NCI-H2227 treated with DMSO at 0.1 percent for 48 hours (cell line): ENCODE measurements around the gene CTNS.

Source experiments
- DNase-seq: peaks from one replicate; lab custom pipeline; 2025; lab: John Stamatoyannopoulos, UW

Gene CTNS

GRCh38 chr17:3636154-3636907, at the start of gene CTNS, which contains the start of gene SHPK:
TSS of gene CTNS (plus strand) at chr17:3636760. CDS start at chr17:3640207, 3,447 bp downstream.
TSS of gene SHPK (minus strand) at chr17:3636250. CDS start at chr17:3636219, 31 bp downstream.
- DNase-seq: peak; percentile 86

DNA sequence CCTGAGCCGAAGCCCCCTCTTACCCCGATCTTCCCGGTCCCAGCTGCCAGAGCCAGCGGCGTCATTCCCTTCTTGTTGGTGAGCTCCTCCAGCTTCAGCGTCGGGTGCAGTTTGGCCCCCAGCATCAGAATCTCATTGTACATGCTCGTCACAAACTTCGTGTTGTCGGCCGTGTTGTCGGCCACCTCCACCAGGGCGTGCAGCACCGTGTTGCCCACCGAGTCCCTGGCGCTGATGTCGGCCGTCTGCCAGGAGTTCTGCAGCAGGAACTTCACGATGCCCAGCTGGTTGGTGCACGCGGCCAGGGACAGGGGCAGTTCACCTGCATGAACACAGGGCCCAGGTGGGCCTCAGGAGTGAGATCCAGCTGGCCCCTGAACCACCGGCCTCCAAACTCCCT, 46.8 kb upstream of the CTNS start:
- DNase-seq: no peak

DNA sequence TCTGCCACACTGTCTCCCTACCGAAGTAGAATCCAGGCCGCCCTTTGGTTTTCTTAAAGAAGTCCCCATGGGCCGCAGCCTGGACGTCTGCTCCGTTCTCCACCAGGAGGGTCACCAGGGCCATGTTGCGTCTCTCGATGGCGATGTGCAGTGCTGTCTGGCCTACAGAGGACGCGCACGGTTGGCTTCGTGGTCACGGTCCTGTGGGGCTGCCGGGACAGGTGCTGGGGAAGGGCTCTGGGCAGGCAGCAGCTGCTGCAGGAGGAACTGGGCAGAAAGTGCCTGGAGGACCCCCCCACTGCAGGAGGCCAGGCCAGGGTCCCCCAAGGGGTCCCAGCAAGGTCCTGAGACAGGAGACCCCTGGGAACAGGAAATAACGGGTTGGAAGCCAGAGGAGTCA, 46.3 kb upstream of the CTNS start:
- DNase-seq: no peak

DNA sequence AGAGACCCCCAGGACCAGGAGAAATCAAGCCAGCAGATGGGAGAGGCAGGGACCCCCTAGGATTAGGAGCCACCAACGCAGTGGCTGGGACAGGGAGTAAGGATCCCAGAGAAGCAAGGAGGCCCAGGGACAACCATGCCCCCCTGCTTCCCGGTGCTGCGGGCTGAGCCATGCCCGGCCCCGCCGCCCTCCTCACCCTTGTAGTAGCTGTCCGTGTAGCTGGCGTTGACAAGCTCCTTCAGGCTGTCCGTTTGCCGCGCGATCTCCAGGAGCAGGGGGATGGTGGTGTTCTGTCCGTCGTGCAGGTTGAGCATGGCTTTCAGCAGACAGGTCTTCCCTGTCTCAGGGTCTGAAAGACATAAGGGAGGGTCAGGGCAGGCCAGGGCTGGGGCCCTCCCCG, 45.8 kb upstream of the CTNS start:
- DNase-seq: no peak

GRCh38 chr17:3592216-3592860, 44.2 kb upstream of the CTNS start:
- DNase-seq: no peak

GRCh38 chr17:3593384-3593783, 43.2 kb upstream of the CTNS start:
- DNase-seq: no peak

GRCh38 chr17:3594051-3594800, 42.3 kb upstream of the CTNS start:
- DNase-seq: no peak

- no peak for DNase-seq
These were observed 41.6 kb upstream of the CTNS start for GRCh38 chr17:3594976-3595375.

DNA sequence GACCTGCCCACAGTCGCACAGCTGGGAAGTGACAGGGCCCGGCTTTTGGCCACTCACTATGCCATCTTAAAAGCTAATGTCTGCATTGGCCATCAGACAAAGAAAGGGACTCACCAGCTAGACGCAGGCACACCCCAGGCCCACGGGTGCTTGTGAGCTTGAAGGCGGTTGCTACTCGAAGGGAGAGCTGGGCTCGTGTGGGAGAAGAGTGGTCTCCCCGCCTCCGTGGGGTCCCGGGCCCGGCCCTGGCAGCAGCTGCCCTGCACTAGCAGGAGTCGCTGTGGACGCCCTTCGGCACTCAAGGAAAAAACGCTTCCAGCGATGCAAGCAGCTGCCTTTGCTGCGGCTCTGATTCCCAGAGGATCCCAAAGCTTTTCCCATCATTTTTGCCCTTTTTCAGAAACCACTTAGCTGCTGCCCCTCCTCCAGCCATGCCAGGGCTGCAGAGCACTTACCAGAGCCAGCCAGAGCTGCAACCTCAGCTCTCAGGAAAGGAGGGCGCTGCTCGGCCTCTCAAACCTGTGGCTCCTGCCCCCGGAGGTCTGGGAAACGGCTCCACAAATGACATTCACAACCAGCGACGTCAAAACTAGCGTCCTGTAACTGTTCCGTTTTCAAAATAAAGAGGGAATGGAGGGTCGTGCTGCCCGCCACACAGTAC, 39.6 kb upstream of the CTNS start:
- no peak for DNase-seq

DNA sequence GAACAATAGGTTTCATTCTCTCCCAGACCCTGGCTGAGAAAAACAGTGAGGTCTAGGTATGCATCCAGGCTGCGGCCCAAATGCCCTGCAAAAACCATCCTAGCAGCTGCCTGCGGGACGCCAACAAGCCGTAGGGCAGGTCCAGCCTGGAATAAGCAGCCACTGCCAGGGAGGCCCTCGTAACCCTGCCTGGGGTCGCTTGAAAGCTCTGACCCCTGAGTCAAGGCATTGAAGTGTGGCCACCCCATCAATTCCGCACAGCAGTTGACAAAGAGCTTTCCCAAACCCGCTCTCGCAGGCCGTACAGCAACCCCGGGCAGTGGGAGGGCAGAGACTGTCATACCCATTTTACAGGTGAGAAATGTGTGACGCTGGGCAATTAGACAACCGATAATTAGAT, 38.5 kb upstream of the CTNS start:
- no peak for DNase-seq

DNA sequence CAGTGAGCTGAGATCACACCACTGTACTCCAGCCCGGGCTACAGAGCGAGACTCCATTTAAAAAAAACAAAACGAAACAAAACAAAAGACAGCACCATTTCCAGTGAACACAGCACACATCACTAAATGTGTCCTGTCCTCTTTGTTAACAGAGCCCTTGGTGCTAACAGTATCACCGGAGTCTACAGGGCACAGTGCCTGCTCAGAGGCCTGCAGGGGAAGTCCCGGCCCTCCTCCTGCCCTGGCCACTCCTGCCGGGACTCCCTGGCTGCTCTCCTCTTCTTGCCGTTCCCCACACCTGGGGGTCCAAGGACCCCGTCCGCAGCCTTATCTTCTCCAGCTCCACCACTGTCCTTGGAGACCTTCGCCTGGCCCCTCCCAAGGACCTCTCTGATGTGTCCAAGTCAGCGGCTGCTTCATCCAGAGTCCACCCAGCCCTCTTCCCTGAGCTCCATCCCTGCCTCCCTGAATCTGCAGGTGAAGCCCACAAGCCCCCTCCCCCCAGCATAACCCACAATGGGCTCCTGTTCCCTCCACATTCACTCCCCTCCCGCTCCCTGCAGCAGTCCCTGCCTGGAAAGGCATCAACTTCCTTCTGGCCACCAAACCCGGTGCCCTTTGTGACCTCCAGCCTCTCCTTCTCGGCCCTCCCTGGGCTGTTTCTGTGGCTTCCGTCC, 35.9 kb upstream of the CTNS start:
- DNase-seq: no peak

- DNase-seq: no peak
These were observed 34.1 kb upstream of the CTNS start for GRCh38 chr17:3602499-3602898.

DNA sequence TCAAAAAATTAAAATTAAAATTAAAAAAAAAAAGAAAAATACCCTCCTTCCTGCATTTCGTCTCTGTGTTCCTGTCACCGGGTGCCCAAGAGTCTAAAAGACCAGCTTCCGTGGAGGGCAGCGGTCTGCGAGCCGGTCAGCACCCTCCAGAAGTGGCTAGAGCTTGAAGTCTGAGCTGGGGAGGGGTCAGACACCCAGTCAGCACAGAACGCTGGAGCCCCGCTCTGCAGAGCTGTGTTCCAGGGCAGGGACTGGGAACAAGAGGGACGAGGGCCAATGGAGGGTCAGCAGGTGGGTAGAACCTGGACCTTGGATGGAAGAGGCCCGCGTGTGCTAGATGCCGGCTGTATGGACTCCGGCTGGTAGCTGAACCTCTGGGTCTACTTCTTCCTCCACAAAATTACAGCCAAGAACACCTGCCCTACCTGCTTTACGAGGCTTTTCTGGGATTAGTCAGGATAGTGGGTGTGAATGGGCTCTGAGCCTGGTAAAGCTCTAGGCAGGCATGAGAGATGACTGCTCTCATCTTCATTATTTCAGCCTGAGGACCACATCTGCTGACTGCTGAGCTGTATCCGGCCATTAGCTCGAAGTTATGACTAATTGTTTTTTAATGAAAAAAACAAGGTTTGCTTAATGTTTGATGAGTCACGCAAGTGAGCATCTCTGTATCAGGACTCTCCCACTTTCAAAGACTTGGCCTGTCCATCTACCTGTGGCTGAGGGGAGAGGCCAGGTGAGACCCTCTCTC, 33.3 kb upstream of the CTNS start:
- DNase-seq: no peak

- no peak for DNase-seq
These were observed 32.7 kb upstream of the CTNS start for GRCh38 chr17:3603870-3604259.

GRCh38 chr17:3609689-3610088, 26.9 kb upstream of the CTNS start:
- DNase-seq: no peak

DNA sequence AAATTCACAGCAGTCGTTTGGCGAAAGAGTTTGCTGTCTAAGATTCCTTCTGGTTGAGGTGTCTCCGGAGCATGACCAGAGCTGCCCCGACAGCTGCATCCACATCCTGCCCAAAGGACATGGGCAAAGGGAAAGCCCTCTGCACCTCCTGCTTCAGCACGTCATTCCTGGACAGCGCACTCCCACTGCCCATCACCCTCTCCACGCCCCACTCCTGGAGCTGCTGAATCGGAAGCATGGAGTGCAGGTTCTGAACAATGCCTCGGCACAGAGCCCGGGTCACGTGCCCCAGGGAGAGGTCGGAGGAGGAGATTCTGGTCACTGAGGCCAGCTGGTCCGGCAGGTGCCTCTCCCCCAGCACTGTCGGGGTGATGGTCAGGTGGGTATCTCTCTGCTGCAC, 26.0 kb upstream of the CTNS start:
- DNase-seq: no peak

DNA sequence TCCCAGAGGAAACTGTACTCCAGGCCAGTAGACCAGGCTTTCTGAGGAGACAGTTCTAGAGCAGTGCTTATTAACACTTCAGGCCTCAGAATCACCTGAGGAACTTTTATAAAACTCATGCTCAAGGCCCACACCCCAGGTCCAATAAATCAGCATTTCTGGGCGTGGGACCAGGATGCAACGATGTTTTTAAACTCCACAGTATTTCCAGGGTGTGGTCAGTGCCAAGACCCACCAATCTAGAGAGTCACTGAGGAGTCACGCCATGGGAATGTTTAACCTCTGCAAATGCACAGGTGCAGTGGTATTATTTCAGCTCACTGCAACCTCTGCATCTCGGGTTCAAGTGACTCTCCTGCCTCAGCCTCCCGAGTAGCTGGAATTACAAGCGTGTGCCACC, 23.4 kb upstream of the CTNS start:
- DNase-seq: no peak

DNA sequence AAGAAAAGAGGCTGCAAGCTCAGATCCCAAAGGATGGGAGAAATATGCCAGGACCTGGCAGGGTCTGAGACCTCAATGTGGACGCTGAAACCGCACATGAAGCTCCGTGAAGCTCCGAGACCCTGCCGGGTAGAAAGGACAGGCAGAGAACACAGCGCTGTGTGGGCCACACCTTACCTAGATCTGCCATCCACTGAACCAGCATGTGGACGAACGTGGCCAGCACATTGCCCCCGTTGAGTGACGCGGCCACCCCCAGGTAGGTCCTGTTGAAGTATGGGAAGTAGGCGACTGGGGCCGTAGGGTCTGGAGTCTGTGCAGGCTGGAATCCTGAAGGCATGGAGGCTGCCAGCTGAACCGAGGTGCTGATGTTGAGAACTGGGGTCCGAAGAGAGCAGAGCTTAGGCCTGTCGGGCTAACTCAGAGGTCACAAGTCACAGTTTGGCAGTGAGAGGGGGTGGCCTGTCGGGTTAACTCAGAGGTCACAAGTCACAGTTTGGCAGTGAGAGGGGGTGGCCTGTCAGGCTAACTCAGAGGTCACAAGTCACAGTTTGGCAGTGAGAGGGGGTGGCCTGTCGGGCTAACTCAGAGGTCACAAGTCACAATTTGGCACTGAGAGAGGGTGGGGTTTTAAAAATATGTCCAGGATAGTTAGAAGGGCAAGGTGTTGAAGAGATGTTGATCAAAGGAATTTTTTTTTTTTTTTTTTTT, 21.2 kb upstream of the CTNS start:
- no peak for DNase-seq

GRCh38 chr17:3621146-3621720, 15.3 kb upstream of the CTNS start:
- no peak for DNase-seq

DNA sequence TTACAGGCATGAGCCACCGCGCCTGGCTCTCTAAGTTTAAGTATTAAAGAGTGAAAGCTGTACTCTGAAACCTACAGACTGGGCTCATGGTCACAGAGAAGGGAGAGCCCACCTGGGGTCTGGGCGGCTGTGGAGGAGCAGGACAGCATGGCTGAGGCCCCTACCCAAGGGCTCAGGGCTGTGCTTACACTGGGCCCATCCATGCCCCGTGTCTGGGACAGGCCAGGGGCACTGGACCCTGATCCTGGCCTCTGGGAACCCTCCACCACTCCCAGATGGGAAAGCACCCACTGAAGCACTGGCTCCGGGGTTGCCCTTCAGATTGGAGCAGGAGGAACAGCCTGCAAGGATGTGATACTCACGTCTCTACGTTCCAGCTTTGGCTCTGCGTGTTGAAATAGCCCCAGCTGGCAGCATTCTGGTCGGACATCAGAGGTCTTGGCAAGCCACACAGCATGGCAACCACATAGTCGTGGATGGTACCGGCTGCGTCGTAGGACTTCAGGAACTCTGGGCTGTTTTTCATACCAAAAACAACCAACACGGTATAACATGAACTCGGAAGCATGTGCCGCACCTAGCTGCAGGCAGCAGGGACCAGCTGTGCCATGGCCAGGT, 13.5 kb upstream of the CTNS start:
- DNase-seq: no peak
